NCI-H146 treated with DMSO at 0.1 percent for 48 hours (cell line): ENCODE data around the gene SLIT3.

Experiments
- DNase-seq: peaks from one replicate; lab custom pipeline; 2025; ENCODE audit not compliant: unreplicated experiment; lab: John Stamatoyannopoulos, UW

SLIT3 gene

DNA sequence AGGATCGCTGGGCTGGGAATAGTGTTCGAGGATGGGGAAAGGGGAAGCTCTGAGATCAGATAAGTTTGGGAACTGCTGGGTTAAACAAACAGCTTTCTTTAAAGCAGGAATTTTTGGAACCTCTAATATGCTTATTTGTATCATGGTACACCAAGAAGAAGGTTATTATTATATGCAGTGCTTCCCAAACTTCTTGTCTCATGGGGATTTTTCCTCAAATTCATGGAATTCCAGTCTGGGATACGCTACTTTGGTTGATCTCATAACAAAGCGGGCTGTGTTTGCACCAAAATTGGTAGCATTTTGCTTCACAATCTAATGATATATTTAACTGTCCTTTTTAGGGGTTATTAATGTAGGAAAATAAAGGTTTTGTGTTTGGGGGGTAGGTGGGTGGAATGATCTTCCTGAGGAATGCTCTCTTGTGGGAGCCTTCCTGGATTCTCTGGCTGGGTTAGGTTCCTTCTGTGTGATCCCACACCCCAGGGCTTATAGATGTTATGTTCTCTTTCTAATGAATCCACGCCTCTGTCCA lies 605.6 kb downstream of the SLIT3 start:
- no peak for DNase-seq

DNA sequence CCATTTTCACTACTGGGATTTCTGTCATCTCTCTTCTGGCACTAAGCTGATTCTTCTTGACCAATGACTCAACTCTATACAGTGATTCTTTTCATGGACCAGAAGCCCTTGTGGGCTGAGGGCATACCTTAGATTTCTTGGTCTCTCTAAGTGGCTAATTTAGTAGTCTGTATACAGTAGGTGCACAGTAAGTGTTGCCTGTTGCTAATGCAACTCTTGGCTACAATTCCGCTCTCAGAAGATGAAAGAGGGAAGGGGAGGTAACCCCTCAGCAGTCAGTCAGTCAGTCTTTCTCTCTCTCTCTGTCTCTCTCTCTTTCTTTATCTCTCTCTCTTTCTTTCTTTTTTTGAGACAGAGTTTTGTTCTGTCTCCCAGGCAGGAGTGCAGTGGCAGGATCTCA lies 606.6 kb downstream of the SLIT3 start:
- no peak for DNase-seq

DNA sequence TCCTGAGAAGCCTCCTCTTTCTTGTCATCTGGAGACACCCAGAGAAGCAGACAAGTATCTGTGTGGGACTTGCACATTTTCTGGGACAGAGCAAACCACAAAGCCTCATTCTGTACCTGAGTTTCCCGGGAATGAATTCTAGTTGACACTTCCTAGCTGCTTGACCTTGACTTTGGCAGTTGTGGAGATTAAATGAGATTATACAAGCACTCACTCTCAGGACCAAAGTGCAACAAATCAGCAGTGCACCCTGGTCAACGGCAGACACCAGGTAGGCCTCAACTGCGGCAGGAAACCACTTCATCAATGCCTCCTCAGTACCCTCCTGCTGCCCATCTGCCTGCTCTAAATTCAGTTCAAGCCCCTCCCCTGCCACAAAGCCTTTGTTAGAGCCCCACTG lies 607.1 kb downstream of the SLIT3 start:
- DNase-seq, result no peak

DNA sequence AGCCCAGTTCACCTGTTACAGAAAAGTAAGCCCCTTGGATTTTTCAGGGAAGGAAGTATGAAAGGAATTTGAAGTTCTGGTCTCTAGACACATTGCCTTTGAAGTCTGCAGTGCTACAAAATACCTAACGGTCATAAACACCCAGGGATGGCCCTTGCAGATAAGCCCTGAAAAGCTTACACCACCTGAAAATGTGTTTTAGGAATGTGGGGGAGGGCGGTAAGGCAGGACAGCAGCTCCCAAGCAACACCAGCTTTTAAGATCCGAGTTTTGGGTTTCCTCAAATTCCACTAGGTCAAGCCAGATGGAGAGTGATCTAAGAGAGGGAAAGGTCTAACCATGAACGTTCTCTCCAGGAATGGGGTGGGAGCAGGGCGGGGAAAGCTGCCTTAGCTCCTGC lies 607.6 kb downstream of the SLIT3 start:
- no peak for DNase-seq

DNA sequence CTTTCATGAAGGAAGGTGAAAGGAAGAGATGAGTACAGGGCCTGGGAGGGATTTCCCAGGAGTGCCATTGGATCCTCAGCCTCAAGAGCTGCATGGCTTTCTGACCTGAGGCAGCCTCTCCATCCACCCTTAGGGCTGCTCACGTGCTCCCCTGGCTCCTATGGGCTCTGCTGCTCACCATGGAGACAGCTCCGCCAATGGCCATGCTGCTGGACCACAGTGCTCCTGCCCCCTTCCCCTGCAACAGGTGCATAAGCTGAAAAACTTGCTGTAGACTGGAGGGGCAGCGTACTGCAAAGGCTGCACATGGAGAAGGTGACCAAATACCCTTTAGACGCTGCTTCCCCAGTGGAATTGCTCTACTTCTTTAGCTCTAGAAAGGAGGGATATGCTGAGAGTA lies 609.0 kb downstream of the SLIT3 start:
- no peak for DNase-seq

DNA sequence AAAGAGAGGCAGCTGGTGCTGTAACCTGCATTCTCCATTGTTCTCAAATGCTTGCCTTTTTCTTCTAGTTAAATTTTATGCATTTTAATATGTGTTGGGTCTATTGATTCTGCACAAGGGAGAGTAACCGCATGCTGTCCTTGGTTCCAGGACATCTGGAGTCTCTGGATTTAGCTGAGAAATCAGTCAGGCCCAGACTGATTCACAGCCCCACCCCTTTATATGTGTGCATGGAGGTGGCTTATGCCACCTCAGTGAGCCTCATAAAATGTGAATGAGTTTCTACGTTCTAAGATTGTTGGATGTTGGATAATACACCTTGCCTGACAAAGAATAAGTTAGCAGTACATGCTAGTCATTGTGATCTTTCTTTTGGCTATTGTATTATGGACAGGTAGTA lies 611.7 kb downstream of the SLIT3 start:
- DNase-seq, result no peak

DNA sequence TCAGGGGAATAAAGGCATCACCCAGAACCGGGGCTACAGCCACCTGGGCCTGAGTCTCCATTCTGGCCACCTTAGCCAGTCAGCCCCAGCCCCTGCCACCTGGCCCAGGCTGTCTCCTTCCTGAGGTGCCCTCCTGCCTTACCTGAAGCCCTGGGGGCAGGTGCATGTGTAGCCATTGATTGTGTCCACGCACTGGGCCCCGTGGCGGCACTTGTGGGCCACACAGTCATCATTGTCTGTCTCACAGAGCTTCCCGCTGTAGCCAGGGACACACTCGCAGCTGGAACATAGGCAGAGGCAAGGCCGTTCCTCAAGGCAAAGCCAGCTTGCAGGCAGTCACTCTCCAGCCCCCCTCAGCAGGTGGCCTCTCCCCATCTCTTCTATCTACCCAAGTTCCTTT lies 614.1 kb downstream of the SLIT3 start:
- DNase-seq, result no peak

DNA sequence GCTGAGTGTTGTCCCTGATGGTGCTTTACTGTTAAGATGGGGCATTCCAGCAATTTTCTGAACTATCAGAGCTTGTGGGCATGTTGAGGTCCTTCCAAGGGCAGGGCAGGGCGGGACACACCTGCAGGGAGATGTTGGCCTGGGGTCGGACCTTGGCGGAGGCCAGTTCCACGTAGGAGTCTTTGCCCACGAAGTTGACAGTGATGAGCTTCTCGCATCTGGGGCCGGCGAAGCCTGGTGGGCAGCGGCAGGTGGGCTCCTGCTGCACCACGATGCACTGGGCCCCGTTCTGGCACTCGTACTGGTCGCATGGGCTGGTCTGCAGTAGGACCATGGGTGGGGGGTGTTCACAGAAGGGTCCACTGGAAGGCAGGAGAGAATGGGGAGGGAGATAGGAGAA lies 615.4 kb downstream of the SLIT3 start:
- no peak for DNase-seq

DNA sequence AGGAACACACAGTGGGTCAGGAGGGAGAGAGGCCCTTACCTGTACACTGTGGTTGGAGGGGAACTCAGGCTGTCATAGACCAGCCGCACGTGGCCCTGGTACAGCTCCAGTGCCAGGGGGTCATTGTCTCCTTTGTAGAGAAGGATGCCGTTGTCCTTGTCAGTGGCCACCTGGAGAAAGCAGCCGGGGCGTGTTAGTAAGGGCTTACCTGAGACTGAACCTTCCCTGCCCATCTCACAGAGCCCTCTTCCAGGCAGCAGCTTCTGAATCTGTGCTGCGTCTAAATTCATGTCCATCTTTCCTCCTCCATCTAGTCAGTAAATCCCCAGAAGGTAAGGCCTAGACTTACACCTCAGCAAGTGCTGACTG lies 617.0 kb downstream of the SLIT3 start:
- DNase-seq, result no peak

DNA sequence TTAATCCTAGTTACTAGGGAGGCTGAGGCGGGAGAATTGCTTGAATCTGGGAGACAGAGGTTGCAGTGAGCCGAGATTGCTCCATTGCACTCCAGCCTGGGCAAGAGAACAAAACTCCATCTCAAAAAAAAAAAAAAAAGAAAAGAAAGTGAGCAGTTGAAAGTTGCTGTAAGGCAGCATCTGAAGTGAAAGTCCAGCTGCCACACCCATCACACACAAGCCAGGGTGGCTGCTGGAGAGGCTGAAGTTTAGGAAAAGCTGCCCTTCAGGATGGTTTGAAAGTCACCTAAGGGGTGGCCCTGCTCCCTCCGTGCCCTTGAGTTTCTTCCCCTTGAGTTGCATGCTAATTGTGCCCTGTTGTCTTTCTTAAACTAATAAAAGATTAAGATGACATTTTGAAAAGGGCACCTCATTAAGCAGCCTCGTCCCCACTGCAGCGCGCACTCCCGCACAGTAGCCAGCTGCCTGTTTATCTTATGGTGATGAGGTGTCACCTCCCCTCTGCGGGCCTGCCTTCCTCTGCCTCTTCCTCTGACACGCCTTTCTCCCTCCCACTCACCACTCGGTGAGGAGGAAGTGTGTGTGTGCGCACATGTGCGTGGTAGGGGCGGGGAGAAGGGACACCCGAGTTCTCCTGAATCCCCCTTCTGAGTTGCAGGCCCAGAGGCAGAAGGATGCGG lies 617.6 kb downstream of the SLIT3 start:
- no peak for DNase-seq

DNA sequence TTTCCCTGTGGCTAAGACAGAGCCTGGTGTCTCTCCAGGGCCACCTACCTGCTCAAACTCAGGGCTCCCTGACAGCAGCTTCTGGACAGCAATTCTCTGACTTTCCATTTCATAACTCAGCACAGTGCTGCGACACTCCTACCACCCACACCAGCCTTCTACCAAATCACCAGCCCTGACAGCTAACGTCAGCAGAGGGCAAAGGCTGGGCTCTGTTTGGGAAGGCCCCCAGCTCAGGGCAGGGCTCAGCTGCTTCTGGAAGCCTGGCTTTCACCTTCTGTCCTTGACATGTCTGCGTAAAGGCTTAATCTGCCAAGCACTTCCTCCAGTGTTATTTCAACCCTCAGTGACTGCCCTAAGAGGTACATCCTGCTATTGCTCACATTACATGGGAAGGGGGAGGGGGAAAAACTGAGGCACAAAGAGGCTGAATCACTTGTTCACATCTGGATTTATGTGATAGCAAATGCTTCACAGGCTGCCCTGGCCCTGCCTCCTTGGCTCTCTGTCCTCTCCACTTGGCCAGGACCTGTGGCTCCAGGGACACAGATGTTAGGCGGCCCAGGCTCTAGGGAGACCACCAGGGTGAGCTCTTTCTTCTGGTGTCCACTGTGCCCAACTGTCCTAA lies 619.3 kb downstream of the SLIT3 start:
- DNase-seq, result no peak

DNA sequence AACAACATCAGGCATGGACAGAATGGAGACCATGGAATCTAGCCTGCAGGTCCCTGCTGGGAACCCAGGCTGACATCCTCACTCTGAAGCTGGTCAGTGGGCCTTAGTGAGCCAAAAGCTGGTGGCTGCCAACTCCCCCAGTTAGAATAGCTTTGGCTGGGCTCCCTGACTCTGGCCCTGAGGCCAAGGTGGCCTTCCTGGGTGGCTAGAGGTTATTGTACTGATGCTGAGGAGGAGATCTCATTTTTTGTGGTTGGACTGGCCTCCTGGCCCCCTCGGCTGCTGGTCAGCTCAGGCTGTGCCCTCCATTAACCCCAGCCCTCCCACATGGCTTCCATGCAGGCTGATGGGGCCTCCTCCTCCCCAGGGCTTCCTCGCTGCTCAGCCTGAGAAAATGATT lies 620.5 kb downstream of the SLIT3 start:
- DNase-seq, result no peak

DNA sequence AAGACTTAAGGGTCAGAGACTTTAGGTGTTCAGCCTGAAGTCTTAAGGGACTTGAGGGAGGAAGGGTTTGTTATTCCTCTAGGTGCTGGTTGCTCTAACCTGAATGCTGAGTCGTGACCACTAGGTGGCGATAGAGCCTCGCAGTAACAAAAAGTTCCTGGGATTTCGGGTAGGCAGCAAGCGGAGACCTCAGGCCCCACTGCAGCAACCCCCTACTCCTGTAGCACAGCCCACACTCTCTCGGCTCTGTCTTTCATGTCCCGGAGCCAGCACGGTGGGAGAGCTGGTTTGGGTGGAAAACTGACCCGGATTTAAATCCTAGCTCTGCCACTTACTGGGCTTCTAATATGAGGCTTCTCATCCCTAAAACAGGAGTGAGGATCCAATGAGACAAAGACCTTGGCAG lies 621.4 kb downstream of the SLIT3 start:
- DNase-seq, result peak; percentile 5

DNA sequence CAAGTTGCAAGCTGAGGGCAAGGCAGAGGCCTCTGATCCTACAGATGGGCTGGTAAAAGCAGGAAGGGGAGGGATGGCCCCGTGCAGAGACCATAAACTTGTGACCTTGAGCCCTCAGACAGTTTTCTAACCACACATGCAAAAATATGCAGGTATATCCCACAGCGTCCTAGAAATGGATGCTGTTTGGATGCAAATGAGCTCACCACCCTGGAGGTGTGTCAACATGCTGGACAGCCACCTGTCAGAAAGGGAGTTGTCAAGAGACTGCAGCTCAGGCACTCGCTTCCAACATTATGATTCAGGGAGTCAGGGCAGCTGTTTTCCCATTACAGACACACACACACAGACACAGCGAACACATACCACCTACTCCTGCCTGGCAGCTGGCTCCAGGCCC lies 624.4 kb downstream of the SLIT3 start:
- DNase-seq, result no peak

DNA sequence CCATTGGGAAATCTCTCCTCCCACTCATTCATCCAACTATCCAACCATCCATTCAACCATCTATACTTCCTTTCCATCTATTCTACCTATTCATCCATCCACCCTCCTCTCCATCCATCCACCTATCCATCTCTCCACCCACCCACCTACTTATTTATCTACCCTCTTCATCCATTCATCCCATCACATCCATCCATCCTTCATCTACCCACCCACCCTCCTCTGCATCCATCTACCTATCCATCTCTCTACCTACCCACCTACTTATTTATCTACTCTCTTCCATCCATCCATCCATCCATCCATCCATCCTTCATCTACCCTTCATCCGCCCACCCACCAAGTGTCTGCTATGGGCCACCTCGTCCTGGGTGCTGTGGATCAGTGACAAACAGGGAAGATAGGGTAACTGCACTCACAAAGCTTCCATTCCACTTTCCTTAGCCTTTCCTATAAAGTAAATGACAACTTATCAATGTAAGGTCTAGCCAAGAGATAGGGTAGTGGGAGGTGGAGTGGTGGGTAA lies 625.0 kb downstream of the SLIT3 start:
- DNase-seq, result no peak

DNA sequence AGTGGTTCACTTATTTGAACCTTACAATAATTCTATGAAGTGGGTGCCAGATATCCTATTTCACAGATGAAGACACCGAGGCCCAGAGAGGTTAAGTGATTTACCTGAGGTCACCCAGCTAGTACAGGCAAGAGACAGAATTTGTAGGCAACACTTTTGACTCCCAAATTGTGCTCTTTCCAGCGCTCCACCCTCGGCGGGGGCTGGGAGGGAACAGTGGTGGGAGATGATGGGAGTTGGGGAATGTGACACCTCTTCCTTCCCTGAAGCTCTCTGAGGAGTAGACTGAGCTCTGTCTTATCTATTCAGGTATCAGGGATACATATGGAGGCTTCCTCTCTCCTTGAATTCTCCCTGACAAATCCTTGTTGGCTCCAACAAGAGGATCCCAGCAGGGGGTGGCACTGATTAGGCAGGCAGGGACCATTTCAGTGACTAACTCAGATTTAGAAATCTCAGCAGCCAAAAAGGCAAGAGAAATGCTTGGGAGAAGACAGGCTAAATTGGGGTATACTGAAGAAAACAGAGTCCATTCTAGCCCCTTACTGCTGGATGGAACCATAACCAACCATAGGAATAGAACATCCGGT lies 626.0 kb downstream of the SLIT3 start:
- DNase-seq, result no peak

DNA sequence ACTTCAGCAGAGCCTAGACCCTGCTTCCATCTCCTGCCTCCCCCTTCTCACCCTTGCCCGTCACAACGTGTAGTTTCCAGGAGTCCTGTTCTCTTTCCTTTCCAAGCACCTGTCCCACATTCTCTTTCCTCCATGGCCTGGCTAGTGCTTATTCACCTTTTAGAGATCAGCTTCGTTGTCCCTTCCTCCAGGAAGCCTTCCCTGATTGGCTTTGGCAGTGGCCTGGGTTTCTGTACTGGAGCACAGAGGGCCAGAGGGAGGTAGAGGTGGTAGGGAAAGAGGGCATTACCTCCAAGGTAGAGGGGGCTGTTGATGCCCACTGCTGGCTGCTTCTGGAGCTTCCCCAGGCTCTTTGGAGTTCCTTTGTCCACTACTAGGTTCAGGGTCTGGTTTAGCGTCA lies 628.1 kb downstream of the SLIT3 start:
- DNase-seq, result no peak

DNA sequence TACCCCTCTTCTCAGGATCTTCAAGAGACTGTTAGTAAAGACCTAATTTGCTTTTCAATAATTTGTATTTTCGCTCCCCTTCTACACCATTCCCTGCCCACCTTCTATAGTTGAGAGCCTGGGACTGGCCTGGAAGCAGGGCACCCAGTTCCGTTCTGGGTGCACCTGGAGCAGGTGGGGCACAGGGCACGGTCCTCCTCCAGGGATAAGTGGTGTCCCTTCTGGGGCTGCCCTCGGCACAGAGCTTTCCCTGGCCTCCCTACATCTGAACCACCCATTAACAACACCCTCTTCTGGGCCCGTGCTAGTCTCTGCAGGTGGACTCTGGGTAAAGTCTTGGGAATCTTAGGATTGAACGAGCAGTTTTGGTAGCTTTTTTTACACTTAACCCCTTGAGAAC lies 628.9 kb downstream of the SLIT3 start:
- no peak for DNase-seq

DNA sequence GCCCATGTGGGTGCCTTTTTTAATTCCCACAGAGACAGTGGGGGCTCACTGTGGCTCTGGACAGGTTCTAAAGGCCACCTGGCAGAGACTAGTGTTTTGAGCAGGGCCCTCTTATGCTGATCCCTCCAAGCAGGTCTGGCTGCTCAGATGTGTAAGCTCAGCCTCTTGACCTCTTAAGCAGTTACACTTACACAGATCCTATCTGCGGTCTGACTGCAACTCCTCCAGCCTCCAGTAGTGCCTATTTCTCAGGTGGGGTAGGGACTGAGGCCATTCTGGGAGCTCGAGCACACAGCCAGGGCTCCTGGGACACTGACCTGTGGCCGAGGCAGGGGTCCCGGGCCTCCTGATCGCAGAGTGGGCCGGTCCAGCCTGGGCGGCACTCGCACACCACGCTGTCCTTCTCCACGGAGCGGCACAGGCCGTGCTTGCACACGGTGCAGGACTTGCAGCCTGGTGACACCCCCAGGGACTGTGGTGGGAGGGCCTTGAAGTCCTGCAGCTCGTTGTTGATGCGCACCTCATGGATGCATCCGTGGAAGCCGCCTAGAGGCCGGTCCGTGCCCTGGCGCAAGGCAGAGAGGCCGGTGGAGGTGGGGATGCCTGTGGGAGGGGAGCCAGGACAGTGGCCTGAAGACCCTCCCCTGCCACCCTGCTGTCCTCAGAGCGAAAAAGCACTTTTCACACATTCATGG lies 629.9 kb downstream of the SLIT3 start:
- DNase-seq, result no peak

DNA sequence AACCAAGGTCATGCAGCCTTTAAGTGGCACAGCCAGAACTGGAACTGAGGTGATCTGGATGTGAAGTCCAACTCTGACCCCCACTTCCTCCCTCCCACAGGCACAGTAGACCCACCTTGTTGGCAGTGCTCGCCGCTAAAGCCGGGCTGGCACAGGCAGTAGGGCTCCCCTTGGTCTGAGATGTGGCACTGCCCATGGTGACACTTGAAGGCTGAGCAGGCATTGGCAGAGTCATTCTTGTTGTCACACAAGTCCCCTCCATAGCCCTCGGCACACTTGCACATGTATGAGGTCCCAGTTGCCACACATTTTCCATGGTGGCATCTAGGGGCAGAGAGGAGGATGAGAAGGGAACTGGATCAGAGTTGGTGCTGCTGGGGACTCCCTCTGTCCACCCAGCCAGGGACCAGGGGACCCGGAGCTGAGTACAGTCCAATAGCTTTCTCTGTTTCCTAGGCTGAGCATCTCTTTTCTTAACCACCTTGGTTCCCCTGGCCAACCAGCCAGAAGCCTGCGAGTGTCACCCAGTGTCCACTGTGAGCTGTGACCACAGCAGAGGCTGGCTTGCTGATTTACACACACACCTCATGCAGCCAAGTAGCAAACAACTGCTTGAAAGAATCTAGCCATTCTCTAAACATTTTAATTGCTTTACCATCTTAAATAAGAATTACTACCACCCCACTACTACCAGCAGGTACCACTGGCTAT lies 631.1 kb downstream of the SLIT3 start:
- no peak for DNase-seq

DNA sequence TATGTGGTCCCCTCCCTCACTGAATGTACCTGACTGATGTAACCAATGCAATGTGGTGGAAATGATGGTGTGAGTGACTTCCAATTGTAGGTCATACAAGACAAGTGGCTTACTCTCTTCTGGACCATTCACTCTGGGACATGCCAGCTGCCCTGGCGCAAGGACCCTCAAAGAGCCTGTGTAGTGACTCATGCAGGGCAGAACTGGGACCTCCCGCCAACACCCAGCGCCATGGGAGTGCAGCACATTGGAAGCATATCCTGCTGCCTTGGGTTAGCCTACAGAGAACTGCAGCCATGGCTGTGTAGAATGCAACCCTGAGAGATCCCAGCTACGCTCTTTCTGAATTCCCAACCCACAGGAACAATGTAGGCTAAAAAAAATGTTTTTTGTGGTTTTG lies 631.8 kb downstream of the SLIT3 start:
- DNase-seq, result no peak
